Measurements from ENCODE around the gene PDE6B. TPM values are rescaled to one million over a fixed set of nuclear protein-coding genes. Genes with fewer than 3 reads are reported as not detected.

Gene PDE6B
- total and polyA plus RNA-seq, 2 experiments from 2014 or later = 17.3 to 26.1 TPM

DNA sequence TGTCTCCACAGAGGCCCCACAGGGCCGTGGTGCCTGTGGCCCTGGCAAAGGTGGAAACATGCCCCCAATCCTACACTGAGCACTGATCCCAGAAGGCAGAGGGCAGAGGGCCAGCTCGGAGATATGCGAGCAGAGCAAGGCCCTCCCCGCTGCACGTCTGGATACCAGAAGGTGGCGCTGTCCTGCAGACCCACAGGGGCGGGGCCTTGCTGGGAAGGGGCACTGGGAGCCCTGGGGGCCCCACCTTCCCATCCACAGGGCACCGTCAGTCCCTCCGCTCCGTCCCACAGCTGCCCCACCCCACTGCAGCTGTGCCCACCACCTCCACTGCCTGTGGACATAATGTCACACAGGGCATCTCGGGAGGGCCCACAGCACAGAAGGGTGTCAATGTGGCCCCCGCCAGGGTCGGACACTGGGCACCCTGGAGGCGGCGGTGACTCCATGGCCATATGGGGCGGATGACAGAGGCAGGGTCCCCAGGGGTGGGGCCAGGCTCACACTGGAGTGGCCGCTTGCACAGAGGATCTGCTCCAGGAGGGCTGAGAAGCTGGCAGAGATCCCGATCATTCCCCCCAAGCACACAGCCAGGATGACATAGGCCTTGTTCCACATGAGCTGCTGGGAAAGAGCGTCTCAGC is 58.7 kb downstream of the PDE6B start:
- H3K27me3 ChIP-seq = no peaks in the 10 kb centered on the region
- no peaks in the 10 kb centered on the region for H4K20me1 ChIP-seq (ENCODE audit: insufficient read depth, poor library complexity, severe bottlenecking)
- H3K4me1 ChIP-seq (ENCODE audit: insufficient read depth) = peaks cover 34% of the 10 kb centered on the region
- H3K9me2 ChIP-seq (replicated peaks; ENCODE audit: insufficient read depth) = no peaks in the 10 kb centered on the region
- no peaks in the 10 kb centered on the region for H3K36me3 ChIP-seq (replicated peaks; ENCODE audit: insufficient read depth, low read depth)
- TF ChIP-seq, protein P1, sequence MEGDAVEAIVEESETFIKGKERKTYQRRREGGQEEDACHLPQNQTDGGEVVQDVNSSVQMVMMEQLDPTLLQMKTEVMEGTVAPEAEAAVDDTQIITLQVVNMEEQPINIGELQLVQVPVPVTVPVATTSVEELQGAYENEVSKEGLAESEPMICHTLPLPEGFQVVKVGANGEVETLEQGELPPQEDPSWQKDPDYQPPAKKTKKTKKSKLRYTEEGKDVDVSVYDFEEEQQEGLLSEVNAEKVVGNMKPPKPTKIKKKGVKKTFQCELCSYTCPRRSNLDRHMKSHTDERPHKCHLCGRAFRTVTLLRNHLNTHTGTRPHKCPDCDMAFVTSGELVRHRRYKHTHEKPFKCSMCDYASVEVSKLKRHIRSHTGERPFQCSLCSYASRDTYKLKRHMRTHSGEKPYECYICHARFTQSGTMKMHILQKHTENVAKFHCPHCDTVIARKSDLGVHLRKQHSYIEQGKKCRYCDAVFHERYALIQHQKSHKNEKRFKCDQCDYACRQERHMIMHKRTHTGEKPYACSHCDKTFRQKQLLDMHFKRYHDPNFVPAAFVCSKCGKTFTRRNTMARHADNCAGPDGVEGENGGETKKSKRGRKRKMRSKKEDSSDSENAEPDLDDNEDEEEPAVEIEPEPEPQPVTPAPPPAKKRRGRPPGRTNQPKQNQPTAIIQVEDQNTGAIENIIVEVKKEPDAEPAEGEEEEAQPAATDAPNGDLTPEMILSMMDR (IDR thresholded peaks at IDR 0.05; ENCODE audit: poor library complexity) = peak; percentile 61
- TF ChIP-seq EZH2phosphoT487 (IDR thresholded peaks at IDR 0.05; ENCODE audit: low read depth, severe bottlenecking, unreplicated experiment) = no peak
- no peak overlapping the region for H3K4me2 ChIP-seq
- no peak overlapping the region for H2AFZ ChIP-seq
- no peak overlapping the region for H3K27ac ChIP-seq
- H3K79me2 ChIP-seq = no peaks in the 10 kb centered on the region
- peak; percentile 85 for DNase-seq (ENCODE audit: low spot score)
- H3K4me3 ChIP-seq = no peak overlapping the region
- H3K9me3 ChIP-seq (ENCODE audit: low read depth) = no peaks in the 10 kb centered on the region
- WGBS (ENCODE audit: low lambda C conversion rate, missing lambda C conversion rate) = 63% methylated on average over 18 of the region's 19 CpGs

DNA sequence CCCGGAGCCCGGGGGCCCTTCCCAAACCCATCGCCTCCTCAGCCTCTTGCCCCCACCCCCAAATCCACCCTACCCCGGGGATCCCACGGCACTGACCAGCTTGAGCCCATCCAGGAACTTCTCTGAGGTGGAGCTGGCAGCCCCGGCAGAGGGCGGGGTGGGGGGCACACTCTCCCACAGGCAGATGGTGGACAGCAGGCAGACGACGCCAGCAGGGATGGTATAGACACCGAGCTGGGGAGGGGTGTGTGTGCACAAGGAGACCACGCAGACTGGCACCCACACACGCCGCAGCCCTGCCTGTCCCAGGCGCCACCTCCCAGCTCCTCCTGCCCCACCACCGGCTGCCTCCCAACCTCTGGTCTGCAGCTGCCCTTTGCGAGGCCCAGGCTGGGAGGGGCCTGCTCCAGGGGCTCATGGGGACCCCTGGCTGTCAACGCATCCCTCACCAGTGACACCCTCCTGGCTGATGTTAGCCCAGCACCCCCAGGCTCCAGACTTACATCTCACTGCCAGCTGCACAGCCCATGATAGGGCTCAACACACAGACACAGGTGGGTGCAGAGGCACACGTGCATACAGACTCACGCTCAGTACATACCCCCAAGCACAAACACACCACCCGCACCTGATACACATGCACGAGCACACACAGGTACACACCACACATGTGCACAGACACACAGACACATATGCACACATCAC is 59.4 kb downstream of the PDE6B start:
- H3K27ac ChIP-seq = no peak overlapping the region
- no peak overlapping the region for H2AFZ ChIP-seq
- TF ChIP-seq EZH2 (IDR thresholded peaks at IDR 0.05; ENCODE audit: borderline replicate concordance) (no peak), EZH2phosphoT487 (IDR thresholded peaks at IDR 0.05; ENCODE audit: low read depth, severe bottlenecking, unreplicated experiment) (no peak)
- TF ChIP-seq, protein P1 (IDR thresholded peaks at IDR 0.05; ENCODE audit: poor library complexity) = no peak
- no peaks in the 10 kb centered on the region for H3K79me2 ChIP-seq
- H4K20me1 ChIP-seq (ENCODE audit: insufficient read depth, poor library complexity, severe bottlenecking) = no peaks in the 10 kb centered on the region
- H3K9me3 ChIP-seq (ENCODE audit: low read depth) = no peaks in the 10 kb centered on the region
- no peaks in the 10 kb centered on the region for H3K36me3 ChIP-seq (replicated peaks; ENCODE audit: insufficient read depth, low read depth)
- peaks cover 41% of the 10 kb centered on the region for H3K4me1 ChIP-seq (ENCODE audit: insufficient read depth)
- no peaks in the 10 kb centered on the region for H3K9me2 ChIP-seq (replicated peaks; ENCODE audit: insufficient read depth)
- WGBS (ENCODE audit: low lambda C conversion rate, missing lambda C conversion rate) = 91% methylated on average over 15 of the region's 21 CpGs
- no peak overlapping the region for H3K4me2 ChIP-seq
- no peak overlapping the region for H3K4me3 ChIP-seq
- DNase-seq (ENCODE audit: low spot score) = no peak
- H3K27me3 ChIP-seq = no peaks in the 10 kb centered on the region

DNA sequence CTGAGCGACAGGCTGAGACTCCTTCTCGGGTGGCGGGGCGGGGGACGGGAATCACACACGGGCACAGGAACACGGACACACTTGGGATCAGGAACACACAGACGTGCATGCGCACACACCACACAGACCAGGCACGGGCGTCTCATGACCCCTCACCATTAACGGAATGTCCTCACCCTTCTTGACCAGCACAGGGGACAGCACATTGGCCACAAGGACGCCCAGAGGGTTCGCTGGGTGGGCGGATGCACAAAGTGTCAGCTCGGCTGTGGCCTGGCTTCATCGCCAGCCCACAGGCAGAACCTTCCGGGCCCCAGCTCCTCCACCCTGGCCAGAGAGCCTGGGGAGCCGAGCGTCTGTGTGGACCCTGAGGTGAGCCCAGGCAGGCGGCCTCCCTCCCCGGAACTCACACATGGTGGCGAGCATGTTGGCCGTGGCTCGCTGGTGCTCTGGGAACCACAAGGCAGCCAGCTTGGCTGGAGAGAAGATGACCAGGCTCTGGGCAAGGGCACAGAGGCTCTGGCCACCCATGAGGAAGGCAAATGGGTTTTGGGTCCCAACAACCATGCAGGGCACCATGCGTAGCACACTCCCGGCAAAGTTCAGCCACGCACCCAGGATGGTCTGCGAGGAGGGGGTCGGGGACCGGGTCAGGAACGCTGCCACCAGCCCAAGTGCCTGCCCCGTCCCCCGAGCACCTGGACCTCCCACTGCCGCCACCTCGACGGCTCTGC is 60.5 kb downstream of the PDE6B start:
- WGBS (ENCODE audit: low lambda C conversion rate, missing lambda C conversion rate) = 95% methylated on average over 37 of the region's 37 CpGs
- H3K9me3 ChIP-seq (ENCODE audit: low read depth) = no peaks in the 10 kb centered on the region
- no peaks in the 10 kb centered on the region for H3K36me3 ChIP-seq (replicated peaks; ENCODE audit: insufficient read depth, low read depth)
- no peaks in the 10 kb centered on the region for H4K20me1 ChIP-seq (ENCODE audit: insufficient read depth, poor library complexity, severe bottlenecking)
- no peaks in the 10 kb centered on the region for H3K27me3 ChIP-seq
- no peak for TF ChIP-seq EZH2phosphoT487 (IDR thresholded peaks at IDR 0.05; ENCODE audit: low read depth, severe bottlenecking, unreplicated experiment)
- no peak for TF ChIP-seq EZH2 (IDR thresholded peaks at IDR 0.05; ENCODE audit: borderline replicate concordance)
- TF ChIP-seq, protein P1 (IDR thresholded peaks at IDR 0.05; ENCODE audit: poor library complexity) = no peak
- H3K27ac ChIP-seq = no peak overlapping the region
- DNase-seq (ENCODE audit: low spot score) = no peak
- H3K4me3 ChIP-seq = no peak overlapping the region
- H3K4me1 ChIP-seq (ENCODE audit: insufficient read depth) = peaks cover 37% of the 10 kb centered on the region
- no peaks in the 10 kb centered on the region for H3K79me2 ChIP-seq
- no peaks in the 10 kb centered on the region for H3K9me2 ChIP-seq (replicated peaks; ENCODE audit: insufficient read depth)
- H2AFZ ChIP-seq = no peak overlapping the region
- no peak overlapping the region for H3K4me2 ChIP-seq
